GM18499 (cell line): Measurements from ENCODE around the gene SEPSECS.
A peak's percentile ranks its signal among the peaks of the same experiment; 100 is the strongest.

Experiments used
- ATAC-seq: cut with Tn5 transposase; IDR thresholded peaks from one replicate; pipeline ENCODE4 v1.9.1; 2021; ENCODE audit warnings: moderate number of reproducible peaks; ENCODE audit not compliant: insufficient read depth, unreplicated experiment

SEPSECS gene

GRCh38 chr4:25159837-25160713 is at the start of gene SEPSECS:
SEPSECS (minus strand) TSS chr4:25160449; CDS start chr4:25160369, 80 bp downstream.
- peak; percentile 84 for ATAC-seq

- no peak for ATAC-seq
These were observed 49.5 kb upstream of the SEPSECS start for GRCh38 chr4:25209702-25210101.

- ATAC-seq: no peak
These were observed 47.7 kb upstream of the SEPSECS start for GRCh38 chr4:25207997-25208396.

GRCh38 chr4:25198713-25199112 is 38.5 kb upstream of the SEPSECS start:
- no peak for ATAC-seq

GRCh38 chr4:25190407-25190806 is 30.2 kb upstream of the SEPSECS start:
- no peak for ATAC-seq

GRCh38 chr4:25184056-25184455 is 23.8 kb upstream of the SEPSECS start:
- no peak for ATAC-seq

- ATAC-seq: no peak
These were observed 22.7 kb upstream of the SEPSECS start for GRCh38 chr4:25182937-25183336.

GRCh38 chr4:25180524-25181131 is 20.4 kb upstream of the SEPSECS start:
- peak; percentile 68 for ATAC-seq

- ATAC-seq: no peak
These were observed 18.6 kb upstream of the SEPSECS start for GRCh38 chr4:25178838-25179261.

- no peak for ATAC-seq
These were observed 16.9 kb upstream of the SEPSECS start for GRCh38 chr4:25177147-25177546.

- no peak for ATAC-seq
These were observed 14.4 kb upstream of the SEPSECS start for GRCh38 chr4:25174674-25175073.

GRCh38 chr4:25172961-25173915 is 13.0 kb upstream of the SEPSECS start:
- peak; percentile 71 for ATAC-seq

GRCh38 chr4:25171201-25171865 is 11.1 kb upstream of the SEPSECS start:
- no peak for ATAC-seq

- no peak for ATAC-seq
These were observed 9.2 kb upstream of the SEPSECS start for GRCh38 chr4:25169446-25169845.

- no peak for ATAC-seq
These were observed 5.7 kb upstream of the SEPSECS start for GRCh38 chr4:25165916-25166315.

- ATAC-seq: no peak
These were observed 2.9 kb upstream of the SEPSECS start for GRCh38 chr4:25163196-25163595.

- no peak for ATAC-seq
These were observed 2.3 kb upstream of the SEPSECS start for GRCh38 chr4:25162566-25162965.

GRCh38 chr4:25161593-25161950 is 1.3 kb upstream of the SEPSECS start:
- ATAC-seq: no peak

- peak; percentile 12 for ATAC-seq
These were observed 704 bp upstream of the SEPSECS start for GRCh38 chr4:25160714-25161592.
